GM19468 (cell line): ENCODE results near the gene ATP6V1E1.
"Not testable (repeated sequence)": the region's sequence is repeated elsewhere in the genome, so short reads cannot be mapped to it uniquely, and the experiment has no call there.

Experiments
- ATAC-seq: cut with Tn5 transposase; IDR thresholded peaks from one replicate; pipeline ENCODE4 v1.9.1; 2021; ENCODE audit warnings: mild to moderate bottlenecking, moderate library complexity, moderate number of reproducible peaks; ENCODE audit not compliant: unreplicated experiment; ENCODE audit errors: extremely low read depth

ATP6V1E1 gene

GRCh38 chr22:17636850-17637249 lies 8.3 kb upstream of the ATP6V1E1 start:
- not testable (repeated sequence) for ATAC-seq

GRCh38 chr22:17634696-17635095 lies 6.1 kb upstream of the ATP6V1E1 start:
- no peak for ATAC-seq

- ATAC-seq: no peak
Measured at GRCh38 chr22:17633998-17634323, 5.4 kb upstream of the ATP6V1E1 start.

GRCh38 chr22:17633217-17633997 lies 4.9 kb upstream of the ATP6V1E1 start:
- no peak for ATAC-seq

- no peak for ATAC-seq
Measured at GRCh38 chr22:17631076-17631565, 2.6 kb upstream of the ATP6V1E1 start.

GRCh38 chr22:17629641-17630040 lies 1.1 kb upstream of the ATP6V1E1 start:
- ATAC-seq: no peak

- ATAC-seq: no peak
Measured at GRCh38 chr22:17629173-17629489, 582 bp upstream of the ATP6V1E1 start.

GRCh38 chr22:17627961-17628405 lies 566 bp downstream of the ATP6V1E1 start:
- no peak for ATAC-seq

- ATAC-seq: no peak
Measured at GRCh38 chr22:17613280-17613679, 15.3 kb downstream of the ATP6V1E1 start.

- no peak for ATAC-seq
Measured at GRCh38 chr22:17612057-17612456, 16.5 kb downstream of the ATP6V1E1 start.

GRCh38 chr22:17607891-17608521 lies 20.5 kb downstream of the ATP6V1E1 start:
- ATAC-seq: no peak

GRCh38 chr22:17606496-17606895 lies 22.1 kb downstream of the ATP6V1E1 start:
- ATAC-seq: no peak

GRCh38 chr22:17603668-17604067 lies 24.9 kb downstream of the ATP6V1E1 start:
- ATAC-seq: no peak

- no peak for ATAC-seq
Measured at GRCh38 chr22:17601031-17601430, 27.5 kb downstream of the ATP6V1E1 start.

- no peak for ATAC-seq
Measured at GRCh38 chr22:17598318-17598717, 30.2 kb downstream of the ATP6V1E1 start.

- ATAC-seq: no peak
Measured at GRCh38 chr22:17597217-17597616, 31.3 kb downstream of the ATP6V1E1 start.

GRCh38 chr22:17596226-17596625 lies 32.3 kb downstream of the ATP6V1E1 start:
- ATAC-seq: no peak

- no peak for ATAC-seq
Measured at GRCh38 chr22:17592201-17592600, 36.3 kb downstream of the ATP6V1E1 start.

GRCh38 chr22:17590586-17590985 lies 38.0 kb downstream of the ATP6V1E1 start:
- no peak for ATAC-seq

- no peak for ATAC-seq
Measured at GRCh38 chr22:17589810-17590375, 38.7 kb downstream of the ATP6V1E1 start.

GRCh38 chr22:17588606-17589005 lies 39.9 kb downstream of the ATP6V1E1 start:
- ATAC-seq: no peak
